WTC11 (cell line): ENCODE measurements around the gene SNX21. TPM values are rescaled to one million over a fixed set of nuclear protein-coding genes. Genes with fewer than 3 reads are reported as not detected.

ENCODE experiments used
- ARID4B ChIP-seq: sonication (generic); formaldehyde crosslinking; IDR thresholded peaks from 2 replicates; pipeline ENCODE4 v1.8.0; 2023; ENCODE audit warnings: missing genetic modification reagents, mild to moderate bottlenecking, borderline replicate concordance
- CBFB ChIP-seq: sonication (generic); formaldehyde crosslinking; IDR thresholded peaks from 2 replicates; pipeline ENCODE4 v1.8.1; 2022; ENCODE audit warnings: mild to moderate bottlenecking, low read depth, missing genetic modification reagents
- CREB1 ChIP-seq: sonication (generic); formaldehyde crosslinking; IDR thresholded peaks from 2 replicates; pipeline ENCODE4 v1.8.0; 2023; ENCODE audit warnings: mild to moderate bottlenecking, missing genetic modification reagents
- CREM ChIP-seq: sonication (generic); formaldehyde crosslinking; IDR thresholded peaks from 2 replicates; pipeline ENCODE4 v1.8.1; 2022; ENCODE audit warnings: mild to moderate bottlenecking, missing genetic modification reagents, moderate library complexity
- CTCF ChIP-seq: fragments of 200-600 bp; IDR thresholded peaks from 2 replicates; pipeline ENCODE4 v1.8.0; 2022; ENCODE audit warnings: antibody characterized with exemption
- ESRRA ChIP-seq: sonication (generic); formaldehyde crosslinking; IDR thresholded peaks from 2 replicates; pipeline ENCODE4 v1.8.1; 2022; ENCODE audit warnings: mild to moderate bottlenecking, missing genetic modification reagents, borderline replicate concordance
- ETV6 ChIP-seq: sonication (generic); formaldehyde crosslinking; IDR thresholded peaks from 2 replicates; pipeline ENCODE4 v1.8.1; 2022; ENCODE audit warnings: mild to moderate bottlenecking, missing genetic modification reagents
- FOXK1 ChIP-seq: sonication (generic); formaldehyde crosslinking; IDR thresholded peaks from 2 replicates; pipeline ENCODE4 v1.8.0; 2022; ENCODE audit warnings: mild to moderate bottlenecking, moderate library complexity, missing genetic modification reagents
- FOXP4 ChIP-seq: sonication (generic); formaldehyde crosslinking; IDR thresholded peaks from 2 replicates; pipeline ENCODE4 v1.8.0; 2022; ENCODE audit warnings: mild to moderate bottlenecking, missing genetic modification reagents
- GABPB1 ChIP-seq: sonication (generic); formaldehyde crosslinking; IDR thresholded peaks from 2 replicates; pipeline ENCODE4 v1.8.1; 2023; ENCODE audit warnings: mild to moderate bottlenecking, missing genetic modification reagents
- GTF2I ChIP-seq: fragments of 250-450 bp; sonication (Bioruptor Pico); conservative IDR thresholded peaks from 2 replicates; pipeline ENCODE4 v1.4.0; 2021; ENCODE audit warnings: mild to moderate bottlenecking
- HMGA2 ChIP-seq: fragments of 250-450 bp; sonication (Bioruptor Pico); IDR thresholded peaks from 2 replicates; pipeline ENCODE4 v1.4.0; 2021; ENCODE audit warnings: mild to moderate bottlenecking, moderate library complexity
- HMGXB4 ChIP-seq: sonication (generic); formaldehyde crosslinking; IDR thresholded peaks from 2 replicates; pipeline ENCODE4 v1.8.1; 2023; ENCODE audit warnings: mild to moderate bottlenecking, moderate library complexity, missing genetic modification reagents
- JAZF1 ChIP-seq: fragments of 250-450 bp; sonication (Bioruptor Pico); IDR thresholded peaks from 2 replicates; pipeline ENCODE4 v1.9.0; 2021; ENCODE audit warnings: moderate library complexity, mild to moderate bottlenecking, inconsistent platforms
- JUN ChIP-seq: sonication (generic); formaldehyde crosslinking; IDR thresholded peaks from 2 replicates; pipeline ENCODE4 v1.8.0; 2023; ENCODE audit warnings: mild to moderate bottlenecking, missing genetic modification reagents
- NFATC4 ChIP-seq: fragments of 250-450 bp; sonication (Bioruptor Pico); IDR thresholded peaks from 2 replicates; pipeline ENCODE4 v1.9.0; 2021; ENCODE audit warnings: mild to moderate bottlenecking
- NFE2L1 ChIP-seq: sonication (generic); formaldehyde crosslinking; IDR thresholded peaks from 2 replicates; pipeline ENCODE4 v1.8.1; 2023; ENCODE audit warnings: missing genetic modification reagents
- NFYB ChIP-seq: sonication (generic); formaldehyde crosslinking; conservative IDR thresholded peaks from 2 replicates; pipeline ENCODE4 v1.8.0; 2022; ENCODE audit warnings: low read depth, missing genetic modification reagents
- SP1 ChIP-seq: sonication (generic); formaldehyde crosslinking; conservative IDR thresholded peaks from 2 replicates; pipeline ENCODE4 v1.8.1; 2022; ENCODE audit warnings: missing genetic modification reagents
- TCF7 ChIP-seq: sonication (generic); formaldehyde crosslinking; IDR thresholded peaks from 2 replicates; pipeline ENCODE4 v1.8.0; 2022; ENCODE audit warnings: mild to moderate bottlenecking, low read depth, missing genetic modification reagents, moderate library complexity
- TEAD4 ChIP-seq: sonication (generic); formaldehyde crosslinking; IDR thresholded peaks from 2 replicates; pipeline ENCODE4 v1.8.0; 2022; ENCODE audit warnings: mild to moderate bottlenecking, missing genetic modification reagents
- ZBTB43 ChIP-seq: sonication (generic); formaldehyde crosslinking; IDR thresholded peaks from 2 replicates; pipeline ENCODE4 v1.8.1; 2023; ENCODE audit warnings: mild to moderate bottlenecking, missing genetic modification reagents
- ZNF317 ChIP-seq: sonication (generic); formaldehyde crosslinking; IDR thresholded peaks from 2 replicates; pipeline ENCODE4 v1.8.1; 2023; ENCODE audit warnings: low read depth, mild to moderate bottlenecking, moderate library complexity, missing genetic modification reagents, borderline replicate concordance
- ZNF416 ChIP-seq: fragments of 250-450 bp; sonication (Bioruptor Pico); IDR thresholded peaks from 2 replicates; pipeline ENCODE4 v1.9.0; 2021; ENCODE audit warnings: mild to moderate bottlenecking, inconsistent platforms
- ZNF423 ChIP-seq: fragments of 250-450 bp; sonication (Bioruptor Pico); IDR thresholded peaks from 2 replicates; pipeline ENCODE4 v2.1.2; 2022; ENCODE audit warnings: mild to moderate bottlenecking, moderate library complexity
- total RNA-seq: library from RNA; stranded (reverse); gene quantifications from 3 replicates; pipeline ENCODE4 v1.2.3, GENCODE V29; 2021
- TF ChIP-seq, protein P1 (sequence below): sonication (generic); formaldehyde crosslinking; IDR thresholded peaks from 2 replicates; pipeline ENCODE4 v1.8.1; 2022; ENCODE audit warnings: mild to moderate bottlenecking, missing genetic modification reagents, moderate library complexity, borderline replicate concordance
- TF ChIP-seq, protein P2 (sequence below): sonication (generic); formaldehyde crosslinking; IDR thresholded peaks from 2 replicates; pipeline ENCODE4 v1.8.0; 2022; ENCODE audit warnings: mild to moderate bottlenecking, missing genetic modification reagents

The SNX21 gene
- total RNA-seq, 1 experiment from 2014 or later, result 17.9 TPM

GRCh38 chr20:45823949-45824835 is 9.4 kb upstream of the SNX21 start (continued):
- TF ChIP-seq FOXP4 (CRISPR knock-in tag) (peak; percentile 34; the same call in 1 of the 2 replicates), CTCF (no peak), ESRRA (CRISPR knock-in tag) (no peak), HMGXB4 (CRISPR knock-in tag) (no peak), CBFB (CRISPR knock-in tag) (0 out of 2 replicates have a peak, but pooled peaks have one; percentile 25), ZNF317 (CRISPR knock-in tag) (no peak), CREB1 (no peak; the same call in 1 of the 2 replicates), NFATC4 (CRISPR knock-in tag) (no peak), HMGA2 (CRISPR knock-in tag) (no peak), GTF2I (CRISPR knock-in tag) (no peak), ZBTB43 (CRISPR knock-in tag) (no peak), ZNF416 (CRISPR knock-in tag) (no peak), ETV6 (peak; percentile 63), TCF7 (CRISPR knock-in tag) (no peak), NFYB (no peak), GABPB1 (CRISPR knock-in tag) (no peak), CREM (no peak; the same call in 1 of the 2 replicates), TEAD4 (no peak), ARID4B (no peak), JAZF1 (no peak), ZNF423 (no peak), NFE2L1 (CRISPR knock-in tag) (no peak), JUN (CRISPR knock-in tag) (no peak), FOXK1 (CRISPR knock-in tag) (no peak), SP1 (no peak)
- TF ChIP-seq, protein P1, sequence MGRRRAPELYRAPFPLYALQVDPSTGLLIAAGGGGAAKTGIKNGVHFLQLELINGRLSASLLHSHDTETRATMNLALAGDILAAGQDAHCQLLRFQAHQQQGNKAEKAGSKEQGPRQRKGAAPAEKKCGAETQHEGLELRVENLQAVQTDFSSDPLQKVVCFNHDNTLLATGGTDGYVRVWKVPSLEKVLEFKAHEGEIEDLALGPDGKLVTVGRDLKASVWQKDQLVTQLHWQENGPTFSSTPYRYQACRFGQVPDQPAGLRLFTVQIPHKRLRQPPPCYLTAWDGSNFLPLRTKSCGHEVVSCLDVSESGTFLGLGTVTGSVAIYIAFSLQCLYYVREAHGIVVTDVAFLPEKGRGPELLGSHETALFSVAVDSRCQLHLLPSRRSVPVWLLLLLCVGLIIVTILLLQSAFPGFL, result no peak
- TF ChIP-seq, protein P2, sequence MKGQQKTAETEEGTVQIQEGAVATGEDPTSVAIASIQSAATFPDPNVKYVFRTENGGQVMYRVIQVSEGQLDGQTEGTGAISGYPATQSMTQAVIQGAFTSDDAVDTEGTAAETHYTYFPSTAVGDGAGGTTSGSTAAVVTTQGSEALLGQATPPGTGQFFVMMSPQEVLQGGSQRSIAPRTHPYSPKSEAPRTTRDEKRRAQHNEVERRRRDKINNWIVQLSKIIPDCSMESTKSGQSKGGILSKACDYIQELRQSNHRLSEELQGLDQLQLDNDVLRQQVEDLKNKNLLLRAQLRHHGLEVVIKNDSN (CRISPR knock-in tag), result peak; percentile 68
